GM18868 (cell line): ENCODE measurements around the gene RNF103.

Experiments
- ATAC-seq: cut with Tn5 transposase; IDR thresholded peaks from one replicate; pipeline ENCODE4 v1.9.1; 2021; ENCODE audit warnings: mild to moderate bottlenecking, moderate library complexity; ENCODE audit not compliant: unreplicated experiment

Gene RNF103

GRCh38 chr2:86577817-86578456, 45.7 kb downstream of the RNF103 start:
- no peak for ATAC-seq

GRCh38 chr2:86570059-86570458, 53.6 kb downstream of the RNF103 start:
- no peak for ATAC-seq

GRCh38 chr2:86566821-86567190, 56.9 kb downstream of the RNF103 start:
- ATAC-seq, result no peak

GRCh38 chr2:86566158-86566820, 57.4 kb downstream of the RNF103 start:
- ATAC-seq, result no peak

- no peak for ATAC-seq
These were observed 60.0 kb downstream of the RNF103 start for GRCh38 chr2:86563650-86564061.

- peak; percentile 90 for ATAC-seq
These were observed 60.6 kb downstream of the RNF103 start, which contains the start of gene CHMP3 for GRCh38 chr2:86562922-86563649. TSS of gene CHMP3 (minus strand) at chr2:86563443. CDS start at chr2:86563348, 95 bp downstream.

GRCh38 chr2:86562485-86562921, 61.2 kb downstream of the RNF103 start:
- ATAC-seq, result no peak

GRCh38 chr2:86557836-86558235, 65.8 kb downstream of the RNF103 start:
- ATAC-seq, result no peak

GRCh38 chr2:86556508-86556907, 67.2 kb downstream of the RNF103 start:
- no peak for ATAC-seq
